ENCODE results near the gene RABL2B.

The RABL2B gene

DNA sequence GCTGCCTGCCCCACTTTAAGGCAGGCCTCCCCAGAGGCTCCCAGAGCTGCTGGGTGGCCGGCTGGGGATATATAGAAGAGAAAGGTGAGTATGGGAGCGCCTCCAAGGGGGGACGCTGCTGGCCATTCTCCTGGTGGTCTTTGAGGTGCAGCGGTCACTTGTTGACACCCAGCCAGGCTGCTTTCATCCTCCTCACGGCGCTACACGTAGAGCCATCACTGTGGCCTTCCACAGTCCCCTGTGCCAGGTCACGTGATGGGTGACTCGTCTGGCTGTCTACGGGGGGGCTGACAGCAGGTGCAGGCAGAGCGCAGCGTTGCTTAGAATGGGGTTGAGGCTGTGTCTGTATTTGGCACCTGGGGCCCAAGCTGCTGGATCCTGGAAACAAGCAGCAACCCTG is 43.5 kb downstream of the RABL2B start:
- TF ChIP-seq ZNF274 (IDR thresholded peaks at IDR 0.05; ENCODE audit: low read depth, low read length): no peak

DNA sequence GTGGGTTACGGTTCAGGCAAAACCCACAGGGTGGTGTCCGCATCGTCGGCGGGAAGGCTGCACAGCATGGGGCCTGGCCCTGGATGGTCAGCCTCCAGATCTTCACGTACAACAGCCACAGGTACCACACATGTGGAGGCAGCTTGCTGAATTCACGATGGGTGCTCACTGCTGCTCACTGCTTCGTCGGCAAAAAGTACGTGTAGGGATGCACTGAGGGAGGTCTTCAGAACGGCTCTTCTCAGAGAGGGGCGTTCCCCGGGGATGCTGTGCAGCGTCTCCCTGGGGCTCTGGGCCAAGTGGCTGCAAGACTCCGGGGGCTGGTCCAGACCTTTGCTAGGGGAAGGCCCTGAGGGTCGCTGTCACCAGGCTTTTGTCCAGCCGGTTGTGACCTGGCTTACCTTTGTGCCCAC is 44.2 kb downstream of the RABL2B start:
- no peak overlapping the region for H3K4me3 ChIP-seq (ENCODE audit: low read length)
- TF ChIP-seq ZNF274 (IDR thresholded peaks at IDR 0.05; ENCODE audit: low read depth, low read length): no peak

More for the DNA sequence above, 43.5 kb downstream of the RABL2B start:
- H3K4me3 ChIP-seq (ENCODE audit: low read length): no peak overlapping the region

DNA sequence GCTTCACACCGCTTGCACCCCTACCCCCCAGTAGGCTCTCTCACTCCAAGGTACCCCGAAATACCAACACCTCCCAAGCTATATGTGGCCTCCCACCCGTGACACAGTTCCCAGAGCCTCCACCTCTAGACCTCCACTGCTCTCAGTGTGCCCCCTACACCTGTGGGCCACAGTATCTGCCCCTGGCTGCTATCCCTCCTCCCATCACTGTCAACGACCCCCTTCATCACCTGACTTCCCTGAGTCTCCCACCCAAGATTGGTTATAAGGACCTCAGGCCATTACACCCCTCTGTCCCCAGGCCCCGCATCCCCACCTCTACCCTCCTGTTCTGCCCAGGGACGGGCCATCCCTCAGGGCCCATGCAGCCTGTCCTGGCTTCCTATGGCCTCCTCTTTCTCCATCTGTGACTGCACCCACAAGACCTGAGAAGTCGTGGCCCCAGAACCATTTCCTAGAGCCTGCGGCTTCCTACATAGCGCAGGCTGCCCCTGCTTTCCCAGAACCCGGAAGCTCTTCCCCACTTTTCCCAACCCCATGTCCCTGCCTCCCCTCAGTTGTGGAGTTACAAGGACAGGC is 44.7 kb downstream of the RABL2B start:
- H3K4me3 ChIP-seq (ENCODE audit: low read length): no peak overlapping the region
- TF ChIP-seq ZNF274 (IDR thresholded peaks at IDR 0.05; ENCODE audit: low read depth, low read length): no peak

DNA sequence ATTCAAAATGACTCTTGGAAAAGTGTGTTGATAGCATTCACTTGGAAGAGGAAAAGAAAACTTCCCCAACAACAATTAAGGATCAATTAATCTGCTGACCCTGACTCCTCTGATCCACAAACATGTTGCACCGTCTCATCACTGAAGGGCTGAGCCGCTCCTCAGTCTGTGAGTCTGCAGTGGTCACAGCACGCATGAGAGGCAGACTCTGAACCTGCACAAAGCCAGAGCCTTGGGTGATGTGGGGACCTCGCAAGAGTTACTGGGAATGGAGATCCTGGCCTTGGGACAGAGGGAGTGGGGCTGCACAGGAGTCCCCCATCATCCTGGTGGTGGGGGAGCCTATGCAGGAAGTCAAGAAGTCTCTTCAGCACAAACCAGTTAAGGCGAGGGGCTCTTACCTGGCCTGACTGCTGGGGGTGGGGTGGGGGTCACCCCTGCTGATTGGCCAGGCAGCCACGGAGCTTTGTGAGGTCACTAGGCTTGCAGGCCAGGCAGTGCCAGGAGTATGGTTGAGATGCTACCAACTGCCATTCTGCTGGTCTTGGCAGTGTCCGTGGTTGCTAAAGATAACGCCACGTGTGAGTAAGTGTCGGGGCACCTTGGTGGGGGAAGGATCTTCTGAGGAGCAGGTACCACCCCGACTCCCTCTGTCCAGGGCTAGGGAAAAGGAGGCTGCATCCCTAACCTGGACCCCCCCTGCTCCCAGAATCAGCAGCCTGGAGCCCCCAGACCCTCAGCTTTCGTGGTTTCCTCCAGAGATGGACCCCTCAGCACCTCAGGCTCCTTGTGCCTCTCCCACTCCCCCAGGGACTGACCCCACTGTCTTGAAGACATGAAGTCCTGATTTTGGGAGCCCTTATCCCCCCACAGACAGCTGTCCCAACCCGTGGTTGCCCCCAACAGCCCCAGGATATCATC is 45.4 kb downstream of the RABL2B start, which contains the start of gene ACR:
ACR (plus strand) TSS at position 477 of the 921 bp plus-strand sequence; CDS start at position 509, 32 bp downstream.
- TF ChIP-seq ZNF274 (IDR thresholded peaks at IDR 0.05; ENCODE audit: low read depth, low read length): no peak
- H3K4me3 ChIP-seq (ENCODE audit: low read length): no peak within 1 kb of the TSS

DNA sequence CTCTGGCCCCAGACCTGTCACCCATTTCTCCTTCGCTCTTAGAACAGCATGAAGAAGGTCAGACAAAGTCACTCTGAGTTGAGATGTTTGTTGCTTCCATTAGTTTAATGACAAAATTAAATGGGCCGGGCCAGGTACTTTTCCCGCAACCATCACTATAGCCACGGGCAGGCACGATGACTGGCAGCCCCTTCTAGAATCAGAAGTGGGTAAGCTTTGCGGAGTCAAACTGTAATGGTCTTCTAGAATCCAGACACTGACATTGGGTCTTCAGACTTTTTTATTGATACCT is 47.8 kb downstream of the RABL2B start:
- H3K4me3 ChIP-seq (ENCODE audit: low read length): no peak overlapping the region
- no peak for TF ChIP-seq ZNF274 (IDR thresholded peaks at IDR 0.05; ENCODE audit: low read depth, low read length)

DNA sequence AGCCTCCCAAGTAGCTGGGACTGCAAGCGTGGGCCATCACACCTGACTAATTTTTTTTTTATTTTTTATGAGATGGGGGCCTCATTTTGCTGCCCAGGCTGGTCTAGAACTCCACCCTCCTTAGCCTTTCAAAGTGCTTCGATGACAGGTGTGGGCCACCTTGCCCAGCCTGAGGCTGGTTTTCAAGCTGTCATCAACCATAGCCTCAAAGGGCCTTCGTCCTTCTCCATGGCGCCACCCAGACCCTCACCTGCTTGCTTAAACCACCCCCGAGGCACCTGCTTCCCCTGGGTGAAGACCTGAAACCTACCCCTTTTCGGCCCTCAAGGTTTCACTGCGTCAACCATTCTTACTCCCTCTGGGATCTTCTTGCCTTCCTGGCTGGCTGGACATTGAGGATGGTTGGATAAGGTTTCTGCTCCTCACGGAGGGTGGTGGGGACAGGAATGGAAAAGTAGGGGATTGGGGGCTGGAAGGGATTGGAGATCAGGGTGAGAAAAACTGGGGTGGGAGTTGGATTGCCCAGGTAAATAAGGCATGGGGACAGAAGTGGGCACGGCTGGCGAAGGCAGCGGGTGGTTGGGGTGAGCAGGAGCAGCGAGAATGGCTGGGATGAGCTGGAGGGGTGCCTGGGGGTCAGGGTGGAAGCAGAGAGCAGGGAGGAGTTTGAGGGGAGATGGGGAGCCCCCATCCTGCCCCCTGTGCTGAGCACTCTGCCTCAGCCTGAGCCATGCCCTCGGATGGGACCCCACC is 48.3 kb downstream of the RABL2B start:
- no peak overlapping the region for H3K4me3 ChIP-seq (ENCODE audit: low read length)
- TF ChIP-seq ZNF274 (IDR thresholded peaks at IDR 0.05; ENCODE audit: low read depth, low read length): no peak

DNA sequence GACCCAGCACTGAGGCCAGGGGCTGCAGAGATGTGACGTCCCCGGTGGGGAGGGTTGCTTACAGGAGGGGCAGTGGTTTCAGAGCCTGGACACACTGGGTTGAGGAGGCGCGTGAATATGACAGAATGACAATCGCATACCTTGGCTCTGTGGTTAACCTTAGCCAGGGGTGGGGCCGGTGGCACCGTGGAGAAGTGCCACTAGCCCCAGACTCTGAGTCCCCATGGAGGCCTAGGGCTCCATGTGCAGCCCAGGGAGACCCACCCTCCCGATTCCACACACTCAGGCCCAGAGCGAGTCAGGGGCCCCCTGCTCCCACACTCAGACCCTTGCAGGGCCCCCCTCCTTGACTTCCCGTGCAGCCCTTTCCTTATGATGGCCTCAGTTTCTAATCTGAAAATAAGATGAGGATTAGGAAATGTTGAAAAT is 49.1 kb downstream of the RABL2B start:
- no peak overlapping the region for H3K4me3 ChIP-seq (ENCODE audit: low read length)

DNA sequence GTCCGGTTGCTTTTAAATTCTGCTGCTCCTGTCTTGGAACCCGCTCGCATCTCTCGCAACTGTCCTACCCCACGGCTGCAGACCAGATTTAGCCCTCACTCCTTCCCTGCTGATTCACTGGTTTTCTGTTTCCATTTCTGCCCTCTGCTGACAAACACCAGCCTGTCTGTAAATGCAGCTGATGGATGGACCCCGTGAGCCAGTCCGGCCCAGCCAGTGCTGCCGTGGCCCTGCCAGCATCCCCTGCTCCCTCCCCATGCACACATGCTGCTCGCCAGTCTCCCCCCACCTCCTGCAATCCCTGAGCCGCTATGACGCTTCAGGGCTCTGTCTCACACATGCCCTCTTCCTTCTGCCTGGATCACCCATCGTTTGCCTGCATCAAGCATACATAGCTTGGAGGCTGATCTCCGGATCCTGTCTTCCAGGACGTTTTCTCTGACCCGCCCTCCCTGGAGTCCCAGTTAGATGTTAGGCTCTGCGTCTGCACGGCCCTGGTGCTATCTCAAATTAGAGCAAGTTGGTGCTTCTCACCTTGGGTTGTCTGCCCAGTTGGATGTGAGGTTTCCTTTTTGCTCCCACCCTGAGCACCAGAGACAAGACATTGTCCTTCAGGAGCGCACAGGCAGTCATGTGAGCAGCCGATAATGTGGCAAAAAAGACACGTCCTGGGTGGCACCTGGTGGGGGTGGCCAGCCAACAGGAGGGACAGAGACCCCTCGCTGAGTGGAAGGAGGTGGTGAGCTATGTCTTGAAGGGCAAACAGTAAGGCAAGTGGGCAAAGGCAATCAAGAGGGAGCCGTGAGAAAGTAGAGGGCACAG is 49.7 kb downstream of the RABL2B start:
- no peak for TF ChIP-seq ZNF274 (IDR thresholded peaks at IDR 0.05; ENCODE audit: low read depth, low read length)
- no peak overlapping the region for H3K4me3 ChIP-seq (ENCODE audit: low read length)

More for the DNA sequence above, 49.1 kb downstream of the RABL2B start:
- no peak for TF ChIP-seq ZNF274 (IDR thresholded peaks at IDR 0.05; ENCODE audit: low read depth, low read length)

DNA sequence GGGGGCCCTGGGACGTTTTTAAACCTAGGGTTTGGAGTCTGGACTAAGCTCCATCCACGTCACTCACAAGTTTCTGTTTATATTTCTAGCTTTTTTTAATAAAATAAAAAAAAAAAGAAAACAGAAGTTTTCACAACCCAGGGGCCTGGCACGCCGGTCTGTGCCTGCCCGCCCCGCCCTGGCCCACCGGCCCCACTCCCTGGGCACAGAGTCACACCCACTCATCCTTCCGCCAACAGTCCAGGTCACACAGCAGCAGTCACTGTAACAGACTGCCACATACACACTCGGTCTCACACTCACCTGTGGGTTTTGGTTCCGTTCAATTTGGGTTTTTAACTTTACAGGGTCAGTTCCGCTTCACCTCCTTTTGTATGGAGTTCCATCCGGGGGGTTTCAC is 50.8 kb downstream of the RABL2B start:
- H3K4me3 ChIP-seq (ENCODE audit: low read length): no peak overlapping the region
- no peak for TF ChIP-seq ZNF274 (IDR thresholded peaks at IDR 0.05; ENCODE audit: low read depth, low read length)

DNA sequence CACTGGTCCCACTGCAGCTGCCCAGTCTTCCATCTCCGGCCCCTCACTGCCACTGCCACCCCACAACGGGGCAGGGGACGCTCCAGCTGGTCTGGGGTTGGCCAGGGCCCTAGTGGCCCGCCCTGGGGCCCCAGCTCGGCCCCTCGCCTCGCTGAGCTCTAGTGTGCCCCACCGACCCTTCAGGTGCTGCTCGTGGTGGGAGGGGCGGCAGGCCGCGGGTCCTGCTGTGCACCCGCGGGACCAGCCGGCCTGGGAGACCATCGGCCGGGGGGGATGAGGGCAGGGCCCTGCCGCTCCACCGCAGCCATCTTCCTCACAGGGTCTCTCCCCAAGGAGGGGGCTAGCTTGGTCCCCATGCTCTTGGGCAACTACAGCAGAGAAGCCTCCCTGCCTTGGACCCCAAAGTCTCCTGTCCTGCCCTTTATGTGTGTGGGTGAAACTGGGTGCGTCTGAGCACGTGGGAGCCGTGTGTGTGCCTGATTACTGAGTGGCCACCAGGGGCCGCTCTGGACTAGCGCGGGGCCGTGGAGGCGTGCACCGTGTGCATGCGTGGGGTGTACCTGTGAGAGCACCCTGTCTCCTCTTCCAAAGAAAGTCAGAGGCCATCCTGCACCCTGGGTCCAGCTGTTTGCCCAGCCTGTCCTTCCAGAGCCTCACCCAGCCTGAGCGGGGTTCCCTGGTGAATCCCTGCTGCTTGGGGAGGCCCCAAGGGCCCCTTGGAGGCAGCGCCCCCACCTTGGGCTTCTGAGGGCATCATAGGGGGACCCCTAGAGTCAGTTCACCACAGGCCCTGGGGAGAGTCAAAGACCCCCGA is 51.4 kb downstream of the RABL2B start:
- no peak for TF ChIP-seq ZNF274 (IDR thresholded peaks at IDR 0.05; ENCODE audit: low read depth, low read length)
- no peak overlapping the region for H3K4me3 ChIP-seq (ENCODE audit: low read length)

DNA sequence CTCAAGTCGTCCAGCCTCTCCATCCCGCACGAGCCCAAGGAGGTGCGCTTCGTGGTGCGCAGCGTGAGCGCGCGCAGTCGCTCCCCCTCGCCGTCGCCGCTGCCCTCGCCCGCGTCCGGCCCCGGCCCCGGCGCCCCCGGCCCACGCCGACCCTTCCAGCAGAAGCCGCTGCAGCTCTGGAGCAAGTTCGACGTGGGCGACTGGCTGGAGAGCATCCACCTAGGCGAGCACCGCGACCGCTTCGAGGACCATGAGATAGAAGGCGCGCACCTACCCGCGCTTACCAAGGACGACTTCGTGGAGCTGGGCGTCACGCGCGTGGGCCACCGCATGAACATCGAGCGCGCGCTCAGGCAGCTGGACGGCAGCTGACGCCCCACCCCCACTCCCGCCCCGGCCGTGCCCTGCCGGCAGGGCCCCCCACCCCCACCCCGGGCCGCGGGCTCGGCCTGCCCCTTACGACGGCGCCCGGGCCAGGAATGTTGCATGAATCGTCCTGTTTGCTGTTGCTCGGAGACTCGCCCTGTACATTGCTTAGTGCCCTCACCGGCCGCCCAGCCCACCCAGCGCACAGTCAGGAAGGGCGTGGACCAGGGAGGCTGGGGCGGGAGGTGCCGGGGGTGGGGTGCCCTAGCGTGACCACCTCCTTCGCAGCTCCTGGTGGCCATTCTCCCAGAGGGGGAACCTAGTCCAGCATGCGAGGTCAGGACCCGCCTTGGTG is 52.3 kb downstream of the RABL2B start:
- no peak for TF ChIP-seq ZNF274 (IDR thresholded peaks at IDR 0.05; ENCODE audit: low read depth, low read length)
- no peak overlapping the region for H3K4me3 ChIP-seq (ENCODE audit: low read length)

Measured in GM08714 (cell line).